ENCODE measurements around the gene STAG1.
A peak's percentile ranks its signal among the peaks of the same experiment; 100 is the strongest.
"Not testable (repeated sequence)": the region's sequence is repeated elsewhere in the genome, so short reads cannot be mapped to it uniquely, and the experiment has no call there.

STAG1 gene

DNA sequence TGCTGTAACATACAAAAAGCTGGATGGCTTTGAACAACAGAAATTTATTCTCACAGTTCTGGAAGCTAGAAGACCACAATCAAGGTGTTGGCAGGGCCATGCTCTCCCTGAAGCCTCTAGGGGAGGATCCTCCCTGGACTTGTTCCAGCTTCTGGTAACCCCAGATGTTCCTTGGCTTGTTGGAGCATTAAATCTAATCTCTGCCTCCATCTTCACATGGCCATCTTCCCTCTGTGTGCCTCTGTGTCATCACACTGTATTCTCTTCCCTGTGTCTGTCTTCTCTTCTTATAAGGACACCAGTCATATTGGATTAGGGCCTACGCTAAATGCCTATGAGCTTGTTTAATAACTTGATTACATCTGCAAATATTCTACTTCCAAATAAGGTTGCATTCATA lies 109.5 kb downstream of the STAG1 start:
- no peak for DNase-seq

DNA sequence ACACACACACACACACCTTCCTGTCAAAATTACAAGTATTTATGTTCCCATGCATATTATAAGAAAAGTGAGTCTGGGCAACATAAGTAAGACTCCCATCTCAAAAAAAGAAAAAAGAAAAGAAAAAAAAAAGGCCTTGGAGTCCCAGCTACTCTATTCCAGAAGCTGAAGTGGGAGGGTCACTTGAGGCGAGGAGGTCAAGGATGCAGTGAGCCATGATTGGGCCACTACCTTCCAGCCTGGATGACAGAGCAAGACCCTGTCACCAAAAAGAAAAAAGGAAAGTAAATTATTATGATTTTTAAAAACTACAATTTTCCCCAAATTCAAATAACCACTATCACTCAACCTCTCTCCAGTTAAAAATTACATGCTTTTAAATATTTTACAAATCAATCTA lies 113.1 kb downstream of the STAG1 start:
- DNase-seq, result no peak

DNA sequence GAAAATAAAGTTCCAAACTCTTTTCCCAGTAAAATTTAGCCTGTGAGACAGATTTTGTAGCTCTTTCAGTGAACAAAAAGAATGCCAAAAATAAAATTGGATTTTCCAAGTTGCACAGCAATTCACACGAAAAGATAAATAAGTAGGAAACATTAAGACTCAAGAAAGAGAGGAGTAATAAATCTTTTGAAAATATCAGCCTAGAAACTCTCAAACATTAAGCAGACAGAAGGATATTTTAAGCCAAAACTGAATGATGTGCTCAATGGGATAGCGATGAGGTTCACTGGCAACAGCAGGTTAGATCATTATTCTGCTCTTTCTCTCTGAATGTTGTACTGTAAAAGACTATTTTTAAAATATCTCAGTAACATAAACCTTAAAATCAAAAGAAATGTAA lies 115.0 kb downstream of the STAG1 start:
- no peak for DNase-seq

DNA sequence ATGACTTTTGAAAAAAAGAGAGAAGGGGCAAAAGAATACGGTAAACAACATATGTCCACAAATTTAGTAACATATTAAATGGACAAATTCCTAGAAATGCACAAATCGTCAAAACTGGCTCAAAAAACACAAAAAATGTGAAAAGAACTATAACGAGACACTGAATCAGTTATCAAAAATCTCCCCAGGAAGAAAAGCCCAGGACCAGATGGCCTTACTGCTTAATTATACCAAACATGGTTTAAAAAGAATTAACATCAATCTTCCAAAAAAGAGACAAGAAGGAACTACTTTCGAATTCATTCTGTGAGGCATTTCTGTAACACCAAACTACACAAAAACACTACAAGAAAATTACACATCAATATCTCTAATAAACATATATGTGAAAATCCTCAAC lies 117.4 kb downstream of the STAG1 start:
- peak in 1 of 2 experiments; percentile 19 for DNase-seq

DNA sequence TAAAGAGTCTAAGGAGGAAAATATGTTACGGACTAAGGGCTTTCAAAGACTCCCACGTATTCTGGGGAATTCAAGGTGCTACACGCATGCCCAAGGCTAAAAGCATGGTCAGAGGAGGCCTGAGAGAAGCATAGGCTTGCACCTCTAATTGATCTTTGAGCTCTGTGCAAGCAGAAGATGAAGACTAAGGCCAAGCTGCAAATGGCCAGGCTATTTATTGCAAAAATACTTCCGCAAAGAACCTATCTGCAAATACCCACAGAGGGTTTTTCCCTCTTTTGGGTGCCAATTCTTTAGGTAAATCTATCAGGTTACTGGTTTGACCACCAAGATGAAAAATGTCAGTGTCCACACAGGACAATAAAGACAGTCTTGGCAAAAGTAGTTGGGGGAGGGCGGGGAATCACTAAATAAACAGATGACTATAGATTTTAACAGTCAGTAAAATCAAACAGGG lies 119.5 kb downstream of the STAG1 start:
- no peak for DNase-seq

DNA sequence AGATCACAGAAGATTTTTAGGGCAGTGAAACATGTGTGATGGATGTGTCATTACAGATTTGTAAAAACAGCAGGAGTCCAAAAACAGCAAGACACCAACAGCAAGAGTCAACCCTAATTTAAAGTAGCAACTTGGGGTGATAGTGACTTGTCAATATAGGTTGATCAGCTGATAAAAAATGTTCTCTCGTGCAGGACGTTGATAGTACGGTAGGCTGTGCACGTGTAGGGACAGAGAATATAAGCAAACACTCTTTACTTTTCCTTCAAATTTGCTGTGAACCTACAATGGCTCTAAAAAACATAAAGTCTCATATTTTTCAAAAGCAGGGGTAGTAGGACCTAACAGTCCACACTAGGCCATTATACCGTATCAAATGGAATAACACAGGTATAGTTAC lies 120.8 kb downstream of the STAG1 start:
- no peak for DNase-seq

DNA sequence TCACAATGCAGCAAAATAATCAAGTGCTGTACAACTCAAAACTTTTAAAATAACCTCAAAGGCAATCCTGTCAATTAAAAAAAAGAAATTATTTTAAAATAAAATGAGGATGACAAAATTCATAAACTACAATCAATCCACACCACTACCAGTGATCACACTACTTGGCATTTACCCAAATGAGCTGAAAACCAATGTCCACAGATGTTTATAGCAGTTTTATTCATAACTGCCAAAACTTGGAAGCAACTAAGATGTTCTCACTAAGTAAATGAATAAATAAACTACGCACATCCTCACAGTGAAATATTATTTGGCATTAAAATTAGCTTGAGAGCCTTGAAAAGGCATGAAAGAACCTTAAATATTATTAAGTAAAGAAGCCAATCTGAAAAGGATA lies 121.3 kb downstream of the STAG1 start:
- no peak for DNase-seq

DNA sequence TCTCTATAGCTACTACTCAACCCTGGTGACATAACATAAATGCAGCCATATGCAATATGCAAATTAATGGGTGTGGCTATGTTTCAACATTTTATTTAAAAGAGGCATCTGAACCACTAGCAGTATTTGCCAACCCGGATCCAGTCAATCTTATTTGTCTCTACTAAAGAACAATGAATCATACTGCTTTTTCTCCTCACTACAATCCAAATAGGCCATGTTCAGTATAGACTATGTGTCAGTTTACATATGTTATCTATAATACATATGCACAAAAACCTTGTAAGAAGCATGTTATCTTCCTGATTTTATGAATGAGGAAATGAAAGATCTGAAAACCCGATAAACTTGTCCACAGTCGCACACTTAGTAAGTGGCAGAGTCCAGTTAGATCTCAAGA lies 125.7 kb downstream of the STAG1 start:
- no peak for DNase-seq

DNA sequence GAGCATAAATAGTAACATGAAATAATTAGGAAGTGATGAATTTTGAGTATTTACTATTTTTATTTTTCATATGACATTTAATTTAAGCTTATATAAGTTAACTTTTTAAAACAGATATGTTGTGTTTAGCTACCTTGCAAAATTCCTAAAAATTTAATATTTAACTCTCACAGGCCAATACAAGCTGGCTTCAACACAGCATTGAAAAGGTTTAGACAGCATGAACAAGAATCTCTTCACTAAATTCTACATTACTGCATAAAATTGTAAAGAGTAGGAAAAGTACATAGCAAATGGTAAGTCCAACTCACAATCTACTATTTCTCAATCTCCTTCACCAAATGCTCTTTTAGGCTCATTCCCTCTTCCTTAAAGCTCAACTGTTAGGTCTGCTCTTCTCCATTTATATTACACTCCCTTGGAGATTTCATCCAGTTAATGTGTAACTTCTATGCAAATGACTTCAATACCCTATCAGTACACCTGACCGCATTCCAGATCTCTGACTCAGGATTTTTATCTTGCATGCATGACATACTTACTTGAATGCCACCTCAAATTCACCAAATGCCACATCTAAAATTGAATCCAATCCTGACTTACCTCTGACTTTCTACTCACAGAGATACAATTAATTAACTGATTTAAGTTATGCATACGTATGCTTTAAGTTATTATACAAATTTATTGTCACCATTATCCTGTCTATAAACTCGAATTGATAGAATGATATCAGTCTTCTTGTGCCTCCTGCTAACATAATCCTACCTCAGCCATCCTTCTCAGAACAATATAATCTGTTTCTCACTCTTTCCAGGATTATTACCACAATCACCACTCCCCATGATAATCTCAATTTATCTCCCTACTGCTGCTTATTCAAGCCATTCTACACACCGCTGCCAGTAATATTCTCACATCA lies 127.0 kb downstream of the STAG1 start:
- DNase-seq, result no peak

DNA sequence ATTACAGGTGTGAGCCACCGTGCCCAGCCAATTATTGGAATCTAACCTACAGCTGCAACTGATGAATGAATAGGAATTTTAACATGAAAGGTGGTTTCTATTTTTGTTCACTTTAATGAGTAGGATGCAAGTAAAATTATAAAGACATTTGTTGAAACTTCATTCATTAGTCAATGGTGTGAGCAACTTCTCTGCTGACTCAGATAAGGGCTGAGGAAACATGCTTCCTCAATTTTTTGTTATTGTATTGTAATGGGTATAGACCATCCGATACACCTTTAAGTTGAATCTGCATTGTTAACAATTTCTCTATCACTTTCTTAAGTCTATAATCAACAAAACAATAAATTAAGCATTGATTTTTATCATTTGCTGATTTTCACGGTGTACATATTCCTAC lies 127.8 kb downstream of the STAG1 start:
- no peak for DNase-seq

DNA sequence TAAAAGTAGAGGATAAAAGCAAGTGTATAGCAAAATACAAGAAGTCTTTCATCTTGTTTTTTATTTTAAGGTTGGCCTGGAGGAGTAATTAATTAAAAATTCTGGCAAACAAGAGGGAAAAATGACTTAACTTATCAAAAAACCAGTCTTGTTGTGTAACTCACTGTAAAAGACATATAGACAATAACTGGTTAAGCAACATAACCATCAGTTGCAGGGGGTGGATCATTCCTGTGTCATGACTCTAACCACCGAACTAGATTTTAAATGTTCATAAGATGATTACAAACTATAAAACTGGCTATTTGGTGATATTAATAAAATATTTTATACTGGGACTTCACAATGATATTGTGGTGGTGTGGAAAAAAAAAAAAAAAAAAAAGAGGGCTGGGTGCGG lies 130.6 kb downstream of the STAG1 start:
- no peak for DNase-seq

DNA sequence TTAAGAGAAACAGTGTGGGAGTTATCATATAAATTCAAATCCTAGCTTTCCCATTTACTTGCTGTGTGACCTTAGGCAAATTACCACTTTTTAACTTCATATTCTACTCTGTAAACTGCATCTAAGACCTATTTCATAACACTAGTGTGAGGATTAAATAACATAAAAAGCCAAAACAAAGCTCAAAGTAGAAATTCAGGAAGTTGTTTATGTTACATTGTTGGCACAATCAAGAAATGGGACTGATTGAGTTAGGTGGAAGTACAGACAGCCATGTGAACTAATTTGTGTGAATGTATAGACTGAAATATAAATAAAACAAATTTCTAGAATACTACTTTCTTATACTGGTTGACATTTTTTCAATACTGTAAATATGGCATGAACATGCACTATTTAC lies 131.7 kb downstream of the STAG1 start:
- DNase-seq, result no peak

DNA sequence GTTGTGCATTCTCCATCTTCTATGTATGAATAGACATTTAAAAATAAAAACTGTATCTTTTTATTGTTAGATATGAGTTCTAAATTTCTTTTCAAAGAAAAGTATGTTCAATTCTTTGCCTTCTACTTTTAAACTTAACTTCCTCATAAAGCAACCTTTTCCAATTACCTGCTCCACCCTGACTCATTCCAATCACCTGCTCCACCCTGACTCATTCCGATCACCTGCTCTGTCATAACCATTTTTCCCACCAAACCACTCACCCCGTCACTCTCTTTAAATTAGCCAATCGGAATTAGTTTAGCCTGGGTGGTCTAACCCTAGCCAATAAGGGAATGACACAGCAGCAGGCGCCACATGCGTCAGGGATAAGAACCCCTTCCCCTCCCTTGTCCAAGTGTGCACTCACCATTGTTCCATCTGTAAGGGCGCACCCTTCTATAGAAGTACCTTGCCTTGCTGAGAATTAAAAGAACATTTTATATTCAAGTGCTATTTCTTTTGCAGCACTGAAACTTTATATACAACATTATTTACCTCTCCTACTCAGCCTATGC lies 134.1 kb downstream of the STAG1 start:
- not testable (repeated sequence) for DNase-seq

DNA sequence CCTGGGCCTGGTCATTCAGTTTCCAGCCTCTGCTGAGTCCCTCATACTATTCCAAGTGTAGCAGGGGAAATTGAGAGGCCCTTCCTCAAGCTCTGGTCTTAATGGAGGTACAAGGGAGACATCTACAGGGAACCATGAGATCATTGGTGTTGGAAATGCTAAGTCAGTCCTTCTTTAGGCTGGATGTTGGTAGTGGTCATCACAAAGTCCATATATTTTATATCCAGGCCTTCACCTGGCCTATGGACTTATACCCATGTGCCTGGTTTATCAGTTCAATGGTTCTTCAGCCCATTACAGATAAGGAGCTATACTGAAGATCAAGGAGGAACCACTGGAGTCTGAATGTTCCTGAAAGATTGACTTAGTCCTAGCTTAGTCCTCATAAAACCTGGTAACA lies 135.0 kb downstream of the STAG1 start:
- no peak for DNase-seq

DNA sequence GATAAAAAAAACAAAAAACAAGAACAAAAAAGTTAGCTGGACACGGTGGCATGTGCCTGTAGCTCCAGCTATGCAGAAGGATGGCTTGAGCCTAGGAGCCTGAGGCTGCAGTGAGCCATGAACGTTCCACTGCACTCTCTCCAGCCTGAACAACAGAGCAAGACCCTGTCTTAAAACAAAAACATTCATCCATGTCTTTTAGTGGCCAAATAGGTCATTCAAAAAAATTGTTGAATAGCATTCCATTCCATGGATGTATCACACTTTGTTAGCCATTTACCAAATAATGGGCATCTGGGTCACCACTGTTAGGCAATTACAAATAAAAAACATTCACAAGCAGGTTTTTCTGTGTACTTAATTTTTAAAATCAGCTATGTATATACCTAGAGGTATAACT lies 139.7 kb downstream of the STAG1 start:
- DNase-seq, result no peak

DNA sequence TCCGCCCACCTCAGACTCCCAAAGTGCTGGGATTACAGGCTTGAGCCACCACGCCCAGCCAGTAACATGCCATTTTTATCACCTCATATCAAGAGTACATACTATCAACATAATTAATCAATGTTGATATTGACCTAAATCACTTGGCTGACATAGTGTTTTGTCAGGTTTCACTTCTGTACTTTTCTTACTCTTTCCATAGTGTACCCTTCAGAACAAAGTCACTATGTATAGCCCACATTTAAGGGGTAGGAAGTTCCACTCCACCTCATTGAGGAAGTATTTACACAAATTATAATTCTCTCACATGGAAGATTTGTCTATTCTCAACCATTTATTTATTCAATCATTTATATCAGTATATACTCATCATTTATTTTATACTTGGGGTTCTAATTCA lies 145.2 kb downstream of the STAG1 start:
- no peak for DNase-seq

DNA sequence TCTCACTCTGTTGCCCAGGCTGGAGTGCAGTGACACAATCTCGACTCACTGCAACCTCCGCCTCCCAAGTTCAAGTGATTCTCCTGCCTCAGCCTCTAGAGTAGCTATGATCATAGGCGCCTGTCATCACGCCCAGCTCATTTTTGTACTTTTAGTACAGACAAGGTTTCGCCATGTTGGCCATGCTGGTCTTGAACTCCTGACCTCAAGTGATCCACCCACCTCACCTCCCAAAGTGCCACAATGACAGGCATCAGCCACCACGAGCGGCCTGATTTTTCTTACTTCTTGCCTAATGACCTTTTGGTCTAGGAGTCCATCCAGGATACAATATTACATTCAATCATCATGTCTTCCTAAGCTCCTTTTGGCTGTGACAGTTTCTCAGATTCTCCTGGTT lies 146.0 kb downstream of the STAG1 start:
- DNase-seq, result not testable (repeated sequence)

DNA sequence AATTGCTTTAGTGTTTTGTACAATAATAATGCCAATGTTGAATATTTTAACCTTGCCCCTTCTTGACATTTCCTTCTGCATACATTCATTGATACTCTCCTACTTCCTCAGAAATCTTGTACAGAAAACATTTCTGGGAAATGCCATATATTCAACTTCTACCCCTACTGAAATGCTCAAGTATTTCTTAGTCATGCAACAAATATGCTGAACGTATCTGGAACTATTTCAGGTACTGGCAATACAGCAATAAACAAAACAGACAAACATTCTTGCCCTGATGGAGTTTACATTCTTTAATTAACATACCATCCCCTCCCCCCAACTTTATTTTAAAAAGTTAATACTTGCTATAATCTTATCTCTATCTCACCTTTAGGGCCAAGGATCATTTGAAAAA lies 147.2 kb downstream of the STAG1 start:
- DNase-seq, result no peak

DNA sequence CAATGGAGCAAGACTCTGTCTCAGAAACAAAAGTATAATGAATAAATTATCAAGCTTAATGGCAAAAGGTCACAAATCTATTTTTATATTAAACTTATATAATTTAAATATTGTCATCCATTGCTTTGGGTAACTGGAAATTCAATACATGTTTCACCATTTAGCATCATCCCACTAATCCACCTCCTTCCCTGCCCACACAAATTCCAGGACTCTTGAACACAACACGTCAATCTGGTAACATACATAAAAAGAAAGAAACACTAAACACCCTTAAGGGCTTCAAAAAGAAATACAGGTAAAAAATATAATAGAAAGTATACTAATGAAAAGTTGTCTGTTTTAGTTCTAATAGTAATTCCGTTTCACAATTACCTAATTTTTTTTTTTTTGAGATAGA lies 149.4 kb downstream of the STAG1 start:
- DNase-seq, result no peak

DNA sequence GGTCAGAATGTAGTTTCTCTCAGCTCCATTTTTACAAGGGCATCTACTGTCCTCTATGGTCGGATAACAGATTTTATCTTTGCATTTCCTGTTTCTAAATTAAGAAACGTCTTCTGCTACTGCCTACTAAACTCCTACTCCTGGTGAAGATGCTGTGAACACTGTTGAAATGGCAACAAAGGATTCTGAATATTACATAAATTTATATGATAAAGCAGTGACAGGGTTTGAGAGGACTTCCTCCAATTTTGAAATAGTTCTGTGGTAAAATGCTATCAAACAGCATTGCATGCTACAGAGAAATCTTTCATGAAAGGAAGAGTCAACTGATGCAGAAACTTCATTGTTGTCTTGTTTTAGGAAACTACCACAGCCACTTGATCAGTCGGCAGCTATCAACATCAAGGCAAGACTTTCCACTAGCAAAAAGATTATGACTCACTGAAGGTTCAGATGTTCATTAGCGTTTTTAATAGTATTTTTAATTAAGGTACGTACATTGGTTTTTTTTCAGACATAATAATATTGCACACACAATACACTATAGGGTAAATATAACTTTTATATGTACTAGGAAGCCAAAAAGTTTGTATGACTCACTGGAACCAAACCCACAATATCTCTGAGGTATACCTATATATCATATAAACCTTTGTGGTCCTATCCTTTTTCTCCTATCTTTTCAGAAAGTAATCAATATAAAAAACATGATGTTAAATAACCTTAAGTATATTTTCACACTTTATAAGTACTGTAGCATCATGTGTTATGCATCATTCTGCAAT lies 156.1 kb downstream of the STAG1 start:
- DNase-seq, result no peak

DNA sequence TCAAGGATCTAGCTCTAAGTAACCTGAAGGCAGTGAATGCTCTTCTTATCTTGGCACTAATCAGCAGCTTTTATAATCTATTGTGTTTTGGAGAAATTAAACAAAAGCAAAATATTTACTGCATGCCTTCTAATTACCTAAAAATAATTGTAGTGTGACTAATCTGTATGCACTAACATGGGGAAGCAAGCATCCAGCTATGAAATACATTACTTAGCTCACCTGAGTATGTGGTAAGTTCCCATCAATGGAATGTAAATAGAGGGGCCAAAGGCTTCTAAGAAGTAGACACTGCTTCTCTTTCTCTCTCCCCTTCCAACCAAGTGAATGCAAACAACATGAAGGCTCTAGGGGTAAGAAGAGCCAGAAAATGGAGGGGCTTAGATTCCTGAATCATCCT lies 165.6 kb downstream of the STAG1 start:
- no peak for DNase-seq

DNA sequence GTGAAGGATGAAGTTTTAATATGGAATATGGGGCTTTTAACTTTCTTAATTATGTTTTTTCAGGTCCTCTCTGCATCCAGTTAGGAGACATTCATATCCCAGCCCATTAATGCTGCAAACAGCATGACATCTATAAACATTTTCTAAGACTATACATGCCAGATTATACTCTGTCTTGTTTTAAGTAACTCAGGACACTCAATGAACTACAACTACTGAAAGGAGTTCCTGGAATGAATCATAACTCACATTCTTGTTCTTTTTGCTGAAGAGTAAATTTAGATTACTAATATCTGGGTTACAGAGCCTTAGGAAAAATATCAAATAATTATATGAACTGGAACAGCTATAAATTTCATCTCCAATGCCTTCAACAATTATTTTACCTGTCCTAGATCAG lies 167.4 kb downstream of the STAG1 start:
- no peak for DNase-seq

DNA sequence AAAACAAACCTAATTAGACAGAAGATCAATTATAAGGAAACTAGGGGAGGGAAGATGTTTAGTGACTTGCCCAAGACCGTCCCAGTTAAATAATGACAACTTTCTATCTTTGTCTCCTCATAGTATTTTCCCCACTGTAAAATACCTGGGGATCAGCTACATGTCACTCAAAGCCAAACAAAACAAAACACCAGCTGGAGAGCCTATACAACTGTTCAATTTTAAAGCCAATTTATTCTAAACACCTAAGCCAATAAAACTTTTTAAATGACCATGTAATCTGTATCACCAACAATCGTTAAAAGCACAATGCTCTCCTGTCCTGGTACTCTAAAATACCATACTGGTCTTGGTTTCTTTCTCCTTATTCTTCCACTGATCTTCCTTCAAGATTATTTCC lies 168.4 kb downstream of the STAG1 start:
- no peak for DNase-seq

DNA sequence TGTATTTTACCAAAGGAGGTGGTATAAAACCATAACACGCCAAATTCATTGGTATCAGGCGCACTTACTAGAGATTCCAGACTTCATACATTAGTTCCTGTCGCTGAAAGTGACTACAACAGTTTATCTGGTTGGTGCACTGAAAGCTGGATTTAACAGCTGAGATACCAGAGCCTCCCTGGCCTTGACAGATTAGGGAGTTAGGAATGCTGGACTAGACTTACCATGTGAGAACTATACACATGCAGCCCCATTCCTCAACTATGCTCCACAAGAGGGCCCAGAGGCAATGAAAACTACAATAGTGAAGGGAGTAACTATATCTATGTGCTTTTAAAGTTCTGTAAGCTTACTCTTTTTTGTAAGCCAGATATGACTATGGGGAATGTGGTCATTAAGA lies 174.4 kb downstream of the STAG1 start:
- DNase-seq, result no peak
